PC-3 (cell line): ENCODE measurements around the gene PCNT.

Experiments used
- EZH2 ChIP-seq: fragments of 300-600 bp; sonication (generic); IDR thresholded peaks from one replicate; pipeline ENCODE4 v1.6.1; 2017; ENCODE audit warnings: antibody characterized with exemption, mild to moderate bottlenecking, low read length; ENCODE audit not compliant: unreplicated experiment
- TF ChIP-seq, protein P1 (sequence below): fragments of 300-600 bp; sonication (generic); conservative IDR thresholded peaks from 2 replicates; pipeline ENCODE4 v1.5.1; 2017; ENCODE audit warnings: antibody characterized with exemption, low read depth, mild to moderate bottlenecking, low read length

DNA sequence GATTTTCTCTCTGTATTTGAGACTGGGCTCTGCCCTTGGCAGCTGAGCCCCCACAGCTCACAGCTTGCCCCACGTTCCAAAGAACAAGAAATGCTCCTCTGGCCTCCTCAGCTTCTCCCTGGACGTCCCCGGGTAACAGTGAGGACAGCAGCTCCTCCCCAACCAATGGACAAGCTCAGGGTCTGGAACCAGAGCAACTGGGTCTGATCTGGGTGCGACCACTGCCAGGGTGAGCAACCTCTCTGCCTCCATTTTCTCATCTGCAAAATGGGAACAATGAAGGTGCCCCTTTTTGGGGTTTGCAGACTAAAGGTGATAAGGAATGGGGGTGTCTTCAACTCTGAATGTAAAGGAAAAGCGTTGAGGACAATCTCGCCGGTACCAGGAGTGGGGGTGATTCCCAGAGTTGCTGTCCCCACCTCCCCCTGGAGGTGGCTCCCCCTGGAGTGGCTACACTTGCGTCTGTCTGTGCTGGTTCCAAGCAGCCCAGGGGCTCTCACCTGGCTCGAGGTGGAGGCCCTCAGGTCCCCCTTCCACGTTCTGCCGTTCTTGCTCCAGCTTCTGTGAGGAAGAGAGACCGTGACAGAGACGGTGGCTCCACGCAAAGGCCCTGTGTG, 7.1 kb upstream of the PCNT start:
- no peak for TF ChIP-seq EZH2
- TF ChIP-seq, protein P1, sequence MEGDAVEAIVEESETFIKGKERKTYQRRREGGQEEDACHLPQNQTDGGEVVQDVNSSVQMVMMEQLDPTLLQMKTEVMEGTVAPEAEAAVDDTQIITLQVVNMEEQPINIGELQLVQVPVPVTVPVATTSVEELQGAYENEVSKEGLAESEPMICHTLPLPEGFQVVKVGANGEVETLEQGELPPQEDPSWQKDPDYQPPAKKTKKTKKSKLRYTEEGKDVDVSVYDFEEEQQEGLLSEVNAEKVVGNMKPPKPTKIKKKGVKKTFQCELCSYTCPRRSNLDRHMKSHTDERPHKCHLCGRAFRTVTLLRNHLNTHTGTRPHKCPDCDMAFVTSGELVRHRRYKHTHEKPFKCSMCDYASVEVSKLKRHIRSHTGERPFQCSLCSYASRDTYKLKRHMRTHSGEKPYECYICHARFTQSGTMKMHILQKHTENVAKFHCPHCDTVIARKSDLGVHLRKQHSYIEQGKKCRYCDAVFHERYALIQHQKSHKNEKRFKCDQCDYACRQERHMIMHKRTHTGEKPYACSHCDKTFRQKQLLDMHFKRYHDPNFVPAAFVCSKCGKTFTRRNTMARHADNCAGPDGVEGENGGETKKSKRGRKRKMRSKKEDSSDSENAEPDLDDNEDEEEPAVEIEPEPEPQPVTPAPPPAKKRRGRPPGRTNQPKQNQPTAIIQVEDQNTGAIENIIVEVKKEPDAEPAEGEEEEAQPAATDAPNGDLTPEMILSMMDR = no peak
